Breast epithelium (tissue), 3 donors: ENCODE results near the gene ARF6.

ENCODE experiments used
- POLR2A ChIP-seq: fragments of 450-650 bp; IDR thresholded peaks from one replicate; pipeline ENCODE4 v1.6.1; 2016; ENCODE audit warnings: antibody characterized with exemption, mild to moderate bottlenecking, moderate library complexity
- POLR2AphosphoS5 ChIP-seq, 3 donors: sonication (generic); formaldehyde crosslinking; IDR thresholded peaks; one replicate each; pipeline ENCODE4 v1.6.1; 2017; ENCODE audit warnings: antibody characterized with exemption in 3 of 3
- TF ChIP-seq, protein P1 (sequence below), 3 donors: fragments of 450-650 bp; IDR thresholded peaks; one replicate each; pipeline ENCODE4 v1.5.1; 2016 to 2017; ENCODE audit warnings: antibody characterized with exemption in 3 of 3, mild to moderate bottlenecking in 3 of 3, moderate library complexity in 3 of 3

DNA sequence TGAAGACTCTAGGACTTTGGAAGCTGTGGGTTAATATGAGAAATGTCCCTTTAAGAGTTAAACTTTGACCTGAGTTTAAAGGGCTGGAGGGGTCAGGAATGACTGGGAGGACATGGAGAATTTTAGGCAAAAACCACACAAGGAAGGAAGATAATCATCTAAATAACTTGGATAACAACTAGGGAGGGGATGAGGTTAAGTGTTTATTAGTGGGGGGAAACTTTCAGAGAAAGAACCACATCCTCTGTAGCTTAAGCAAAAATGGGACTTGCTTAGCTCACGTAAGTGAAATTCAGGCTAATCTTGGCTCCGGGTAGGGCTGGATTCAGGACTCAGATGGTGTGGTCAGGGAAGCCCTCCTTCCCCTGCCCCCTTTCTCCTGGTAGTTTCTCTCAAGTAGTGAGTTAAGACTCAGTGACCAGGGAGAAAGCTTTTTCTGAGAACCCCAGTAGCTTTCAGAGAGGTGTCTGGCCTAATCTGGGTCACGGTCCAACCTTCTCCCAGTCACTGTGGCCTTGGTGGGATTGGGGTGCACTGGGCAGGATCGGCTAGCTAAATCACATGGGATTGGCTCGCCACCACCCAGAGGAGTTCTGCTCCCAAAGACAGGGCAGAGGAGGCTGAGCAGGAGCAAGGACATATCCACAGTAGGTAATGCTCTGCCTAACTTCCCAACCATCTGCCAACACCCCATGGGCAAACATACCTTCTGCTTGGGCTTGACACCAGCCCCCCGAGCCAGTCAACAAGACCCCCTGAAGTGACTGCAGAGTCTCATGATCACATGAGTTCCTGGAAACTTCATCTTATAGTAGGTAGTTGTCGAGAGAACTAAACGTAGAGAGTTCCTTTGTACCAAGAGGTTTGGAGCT lies 52.8 kb downstream of the ARF6 start:
- TF ChIP-seq, protein P1, sequence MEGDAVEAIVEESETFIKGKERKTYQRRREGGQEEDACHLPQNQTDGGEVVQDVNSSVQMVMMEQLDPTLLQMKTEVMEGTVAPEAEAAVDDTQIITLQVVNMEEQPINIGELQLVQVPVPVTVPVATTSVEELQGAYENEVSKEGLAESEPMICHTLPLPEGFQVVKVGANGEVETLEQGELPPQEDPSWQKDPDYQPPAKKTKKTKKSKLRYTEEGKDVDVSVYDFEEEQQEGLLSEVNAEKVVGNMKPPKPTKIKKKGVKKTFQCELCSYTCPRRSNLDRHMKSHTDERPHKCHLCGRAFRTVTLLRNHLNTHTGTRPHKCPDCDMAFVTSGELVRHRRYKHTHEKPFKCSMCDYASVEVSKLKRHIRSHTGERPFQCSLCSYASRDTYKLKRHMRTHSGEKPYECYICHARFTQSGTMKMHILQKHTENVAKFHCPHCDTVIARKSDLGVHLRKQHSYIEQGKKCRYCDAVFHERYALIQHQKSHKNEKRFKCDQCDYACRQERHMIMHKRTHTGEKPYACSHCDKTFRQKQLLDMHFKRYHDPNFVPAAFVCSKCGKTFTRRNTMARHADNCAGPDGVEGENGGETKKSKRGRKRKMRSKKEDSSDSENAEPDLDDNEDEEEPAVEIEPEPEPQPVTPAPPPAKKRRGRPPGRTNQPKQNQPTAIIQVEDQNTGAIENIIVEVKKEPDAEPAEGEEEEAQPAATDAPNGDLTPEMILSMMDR (IDR thresholded peaks at IDR 0.05): no peak
- TF ChIP-seq POLR2AphosphoS5 (IDR thresholded peaks at IDR 0.05) (no peak), POLR2A (no peak)
